Sigmoid colon (tissue), 4 donors: Measurements from ENCODE around the gene NPPA.

ENCODE experiments used
- EP300 ChIP-seq, 4 donors: sonication (generic); formaldehyde crosslinking; IDR thresholded peaks; one replicate each; pipeline ENCODE4 v1.6.1; 2017; ENCODE audit warnings: antibody characterized with exemption in 4 of 4
- POLR2A ChIP-seq, 2 donors: fragments of 450-650 bp; IDR thresholded peaks; one replicate each; pipeline ENCODE4 v1.6.1; 2016; ENCODE audit warnings: antibody characterized with exemption in 2 of 2, mild to moderate bottlenecking in 2 of 2, moderate library complexity in 2 of 2
- TF ChIP-seq, protein P1 (sequence below), 4 experiments: fragments of 450-650 bp in 3 of 4; fragments of 200-600 bp in 1 of 4; IDR thresholded peaks; one replicate each; pipeline ENCODE4 v1.5.1; 2016 to 2019; ENCODE audit warnings: antibody characterized with exemption in 4 of 4, mild to moderate bottlenecking in 3 of 4, moderate library complexity in 2 of 4

- TF ChIP-seq, protein P1, sequence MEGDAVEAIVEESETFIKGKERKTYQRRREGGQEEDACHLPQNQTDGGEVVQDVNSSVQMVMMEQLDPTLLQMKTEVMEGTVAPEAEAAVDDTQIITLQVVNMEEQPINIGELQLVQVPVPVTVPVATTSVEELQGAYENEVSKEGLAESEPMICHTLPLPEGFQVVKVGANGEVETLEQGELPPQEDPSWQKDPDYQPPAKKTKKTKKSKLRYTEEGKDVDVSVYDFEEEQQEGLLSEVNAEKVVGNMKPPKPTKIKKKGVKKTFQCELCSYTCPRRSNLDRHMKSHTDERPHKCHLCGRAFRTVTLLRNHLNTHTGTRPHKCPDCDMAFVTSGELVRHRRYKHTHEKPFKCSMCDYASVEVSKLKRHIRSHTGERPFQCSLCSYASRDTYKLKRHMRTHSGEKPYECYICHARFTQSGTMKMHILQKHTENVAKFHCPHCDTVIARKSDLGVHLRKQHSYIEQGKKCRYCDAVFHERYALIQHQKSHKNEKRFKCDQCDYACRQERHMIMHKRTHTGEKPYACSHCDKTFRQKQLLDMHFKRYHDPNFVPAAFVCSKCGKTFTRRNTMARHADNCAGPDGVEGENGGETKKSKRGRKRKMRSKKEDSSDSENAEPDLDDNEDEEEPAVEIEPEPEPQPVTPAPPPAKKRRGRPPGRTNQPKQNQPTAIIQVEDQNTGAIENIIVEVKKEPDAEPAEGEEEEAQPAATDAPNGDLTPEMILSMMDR (IDR thresholded peaks at IDR 0.05): no peak
- TF ChIP-seq POLR2A (IDR thresholded peaks at IDR 0.05): no peak
- no peak for TF ChIP-seq EP300 (IDR thresholded peaks at IDR 0.05)
These were observed 22.1 kb upstream of the NPPA start for GRCh38 chr1:11869650-11870207.
